GM10266 (cell line): Measurements from ENCODE around the gene GUCA1C.

Experiments used
- DNase-seq: peaks from one replicate; pipeline ENCODE4 v3.0.0; 2012; ENCODE audit errors: extremely low spot score
- TF ChIP-seq, protein P1 (sequence below): IDR thresholded peaks from 2 replicates; pipeline ENCODE4 v1.5.1; 2012; ENCODE audit warnings: mild to moderate bottlenecking, low read depth; ENCODE audit not compliant: control insufficient read depth, insufficient read depth; ENCODE audit errors: missing control alignments

Gene GUCA1C

DNA sequence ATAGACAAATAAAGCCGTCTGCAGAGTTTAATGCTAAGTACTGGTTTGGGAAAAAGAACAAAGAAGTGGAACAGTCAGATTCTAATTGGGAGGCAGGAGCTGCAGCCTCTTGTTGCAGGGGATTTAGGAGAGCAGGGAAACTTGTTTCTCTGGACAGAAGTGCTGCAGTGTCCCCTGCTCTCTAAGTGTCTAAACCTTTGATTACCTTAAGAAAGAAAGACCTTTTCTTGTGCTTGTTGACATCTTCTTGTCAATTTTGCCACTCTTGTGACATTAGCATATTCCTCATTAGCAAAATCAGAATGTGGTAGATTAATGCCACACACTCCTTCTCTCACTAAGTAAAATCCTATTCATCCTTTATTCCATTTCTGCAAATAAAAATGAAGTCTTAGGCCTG, 92.3 kb downstream of the GUCA1C start:
- TF ChIP-seq, protein P1, sequence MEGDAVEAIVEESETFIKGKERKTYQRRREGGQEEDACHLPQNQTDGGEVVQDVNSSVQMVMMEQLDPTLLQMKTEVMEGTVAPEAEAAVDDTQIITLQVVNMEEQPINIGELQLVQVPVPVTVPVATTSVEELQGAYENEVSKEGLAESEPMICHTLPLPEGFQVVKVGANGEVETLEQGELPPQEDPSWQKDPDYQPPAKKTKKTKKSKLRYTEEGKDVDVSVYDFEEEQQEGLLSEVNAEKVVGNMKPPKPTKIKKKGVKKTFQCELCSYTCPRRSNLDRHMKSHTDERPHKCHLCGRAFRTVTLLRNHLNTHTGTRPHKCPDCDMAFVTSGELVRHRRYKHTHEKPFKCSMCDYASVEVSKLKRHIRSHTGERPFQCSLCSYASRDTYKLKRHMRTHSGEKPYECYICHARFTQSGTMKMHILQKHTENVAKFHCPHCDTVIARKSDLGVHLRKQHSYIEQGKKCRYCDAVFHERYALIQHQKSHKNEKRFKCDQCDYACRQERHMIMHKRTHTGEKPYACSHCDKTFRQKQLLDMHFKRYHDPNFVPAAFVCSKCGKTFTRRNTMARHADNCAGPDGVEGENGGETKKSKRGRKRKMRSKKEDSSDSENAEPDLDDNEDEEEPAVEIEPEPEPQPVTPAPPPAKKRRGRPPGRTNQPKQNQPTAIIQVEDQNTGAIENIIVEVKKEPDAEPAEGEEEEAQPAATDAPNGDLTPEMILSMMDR: no peak
- no peak for DNase-seq
